Endodermal cell (in vitro differentiated cells): ENCODE measurements around the gene PCGF3. TPM values are rescaled to one million over a fixed set of nuclear protein-coding genes. Genes with fewer than 3 reads are reported as not detected.

Experiments used
- DNase-seq: peaks from one replicate; pipeline ENCODE4 v3.0.0-alpha.2; 2017
- H3K27ac ChIP-seq: 2 replicates; pipeline ENCODE4 v1.5.1; 2013; ENCODE audit warnings: mild to moderate bottlenecking, low read depth, low read length, moderate library complexity
- H3K27me3 ChIP-seq: 2 replicates; pipeline ENCODE4 v1.6.1; 2013; ENCODE audit warnings: mild to moderate bottlenecking, low read length, moderate library complexity; ENCODE audit not compliant: insufficient read depth, control insufficient read depth, poor library complexity, severe bottlenecking
- H3K36me3 ChIP-seq: 2 replicates; pipeline ENCODE4 v1.7.0; 2013; ENCODE audit warnings: mild to moderate bottlenecking, low read length, moderate library complexity; ENCODE audit not compliant: control insufficient read depth, insufficient read depth
- H3K4me1 ChIP-seq: one replicate; pipeline ENCODE4 v1.7.0; 2013; ENCODE audit warnings: low read length; ENCODE audit not compliant: control insufficient read depth, insufficient read depth
- H3K4me3 ChIP-seq: 2 replicates; pipeline ENCODE4 v1.5.1; 2013; ENCODE audit warnings: mild to moderate bottlenecking, low read length, moderate library complexity
- H3K9ac ChIP-seq: 2 replicates; pipeline ENCODE4 v1.6.1; 2013; ENCODE audit warnings: mild to moderate bottlenecking, low read length, moderate library complexity; ENCODE audit not compliant: poor library complexity, severe bottlenecking; ENCODE audit errors: extremely low read depth
- H3K9me3 ChIP-seq: 2 replicates; pipeline ENCODE4 v1.6.1; 2013; ENCODE audit warnings: mild to moderate bottlenecking, low read length, moderate library complexity; ENCODE audit not compliant: control insufficient read depth
- H3K27ac Mint-ChIP-seq: 2 replicates; pipeline ENCODE4 v1.8.0; 2020; ENCODE audit warnings: mixed read lengths
- H3K27me3 Mint-ChIP-seq: 2 replicates; pipeline ENCODE4 v1.8.0; 2021; ENCODE audit warnings: mild to moderate bottlenecking, mixed read lengths; ENCODE audit not compliant: insufficient read depth
- H3K36me3 Mint-ChIP-seq: 2 replicates; pipeline ENCODE4 v1.8.0; 2020; ENCODE audit warnings: low read depth, mixed read lengths
- H3K4me1 Mint-ChIP-seq: 2 replicates; pipeline ENCODE4 v1.8.0; 2020; ENCODE audit warnings: mixed read lengths
- H3K4me3 Mint-ChIP-seq: 2 replicates; pipeline ENCODE4 v1.8.0; 2020; ENCODE audit warnings: mild to moderate bottlenecking, moderate library complexity, mixed read lengths
- H3K9me3 Mint-ChIP-seq: 2 replicates; pipeline ENCODE4 v1.8.0; 2020; ENCODE audit warnings: mild to moderate bottlenecking, mixed read lengths
- WGBS, 2 experiments: methylation state at CpG; one replicate each; pipeline versions ENCODE4 v1.1.5 to v1.1.7; 2013; ENCODE audit warnings: missing lambda C conversion rate in 2 of 2, mixed read lengths in 1 of 2; ENCODE audit not compliant: insufficient coverage in 1 of 2, insufficient read length in 1 of 2; 5-methylcytosine and 5-hydroxymethylcytosine counted together
- total RNA-seq, 2 donors: library from RNA; stranded (reverse); fragmentation: NEBNext Ultra II Directional in 1 of 2; extraction: Animal tissue kit (Norgen Biotek cat#: 25700) in 1 of 2; gene quantifications; 2 replicates in 1 of 2; 3 replicates in 1 of 2; pipeline ENCODE4 v1.2.1, GENCODE V29; 2021
- TF ChIP-seq, protein P1 (sequence below): fragments of 200-600 bp; sonication (generic); conservative IDR thresholded peaks from 2 replicates; pipeline ENCODE4 v1.5.0; 2021; ENCODE audit warnings: antibody characterized with exemption, mild to moderate bottlenecking

Gene PCGF3
- total RNA-seq, 2 donors from 2014 or later = 53.1 to 64.0 TPM

DNA sequence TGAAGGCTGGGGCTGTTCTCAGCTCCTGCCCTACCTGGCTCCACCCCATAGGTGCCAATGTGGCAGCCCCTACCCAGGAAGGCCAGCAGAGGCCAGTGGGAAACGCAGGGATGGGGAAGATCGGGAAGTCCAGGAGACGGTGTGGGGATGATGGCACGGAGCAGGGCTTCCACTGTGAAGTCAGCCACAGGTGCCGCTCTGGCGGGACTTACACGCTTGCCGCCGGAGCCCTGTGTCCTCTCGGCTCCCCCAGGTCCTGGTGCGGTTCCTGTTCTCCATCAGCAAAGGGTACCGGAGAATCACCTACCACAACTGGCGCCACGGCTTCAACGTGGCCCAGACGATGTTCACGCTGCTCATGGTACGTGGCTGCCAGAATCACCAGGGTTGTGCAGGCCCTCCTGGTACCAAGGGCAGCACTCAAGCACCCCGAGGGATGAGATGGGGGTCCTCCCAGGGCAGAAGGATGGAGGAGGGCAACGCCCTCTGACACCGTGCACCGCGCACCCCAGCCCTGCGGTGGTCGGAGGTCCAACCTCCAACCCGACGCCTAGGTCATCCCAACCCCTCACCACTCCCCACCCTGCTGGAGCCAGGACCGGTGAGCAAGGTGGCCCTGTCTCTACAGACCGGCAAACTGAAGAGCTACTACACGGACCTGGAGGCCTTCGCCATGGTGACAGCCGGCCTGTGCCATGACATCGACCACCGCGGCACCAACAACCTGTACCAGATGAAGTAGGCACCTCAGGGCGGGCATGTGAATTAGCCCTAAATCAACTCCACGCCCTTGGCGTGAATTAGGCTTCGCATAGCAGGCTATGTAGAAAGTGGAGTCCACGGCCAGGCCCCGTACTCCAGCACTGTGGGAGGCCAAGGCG lies 43.5 kb upstream of the PCGF3 start:
- Histone ChIP-seq H3K9ac (no peak overlapping the region), H3K4me3 (no peak overlapping the region), H3K9me3 (no peaks in the 10 kb centered on the region), H3K36me3 (no peaks in the 10 kb centered on the region), H3K27ac (no peak overlapping the region), H3K27me3 (no peaks in the 10 kb centered on the region), H3K4me1 (no peaks in the 10 kb centered on the region)
- Mint-ChIP-seq H3K27me3 (no peaks in the 10 kb centered on the region), H3K4me1 (no peaks in the 10 kb centered on the region), H3K27ac (no peak overlapping the region), H3K36me3 (peaks cover 7% of the 10 kb centered on the region), H3K4me3 (peak overlapping the region; percentile 66), H3K9me3 (no peaks in the 10 kb centered on the region)
- TF ChIP-seq, protein P1, sequence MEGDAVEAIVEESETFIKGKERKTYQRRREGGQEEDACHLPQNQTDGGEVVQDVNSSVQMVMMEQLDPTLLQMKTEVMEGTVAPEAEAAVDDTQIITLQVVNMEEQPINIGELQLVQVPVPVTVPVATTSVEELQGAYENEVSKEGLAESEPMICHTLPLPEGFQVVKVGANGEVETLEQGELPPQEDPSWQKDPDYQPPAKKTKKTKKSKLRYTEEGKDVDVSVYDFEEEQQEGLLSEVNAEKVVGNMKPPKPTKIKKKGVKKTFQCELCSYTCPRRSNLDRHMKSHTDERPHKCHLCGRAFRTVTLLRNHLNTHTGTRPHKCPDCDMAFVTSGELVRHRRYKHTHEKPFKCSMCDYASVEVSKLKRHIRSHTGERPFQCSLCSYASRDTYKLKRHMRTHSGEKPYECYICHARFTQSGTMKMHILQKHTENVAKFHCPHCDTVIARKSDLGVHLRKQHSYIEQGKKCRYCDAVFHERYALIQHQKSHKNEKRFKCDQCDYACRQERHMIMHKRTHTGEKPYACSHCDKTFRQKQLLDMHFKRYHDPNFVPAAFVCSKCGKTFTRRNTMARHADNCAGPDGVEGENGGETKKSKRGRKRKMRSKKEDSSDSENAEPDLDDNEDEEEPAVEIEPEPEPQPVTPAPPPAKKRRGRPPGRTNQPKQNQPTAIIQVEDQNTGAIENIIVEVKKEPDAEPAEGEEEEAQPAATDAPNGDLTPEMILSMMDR = no peak
- WGBS, 2 experiments = 95 to 97% methylated on average over 32 to 42 of the region's 42 CpGs
- no peak for DNase-seq

DNA sequence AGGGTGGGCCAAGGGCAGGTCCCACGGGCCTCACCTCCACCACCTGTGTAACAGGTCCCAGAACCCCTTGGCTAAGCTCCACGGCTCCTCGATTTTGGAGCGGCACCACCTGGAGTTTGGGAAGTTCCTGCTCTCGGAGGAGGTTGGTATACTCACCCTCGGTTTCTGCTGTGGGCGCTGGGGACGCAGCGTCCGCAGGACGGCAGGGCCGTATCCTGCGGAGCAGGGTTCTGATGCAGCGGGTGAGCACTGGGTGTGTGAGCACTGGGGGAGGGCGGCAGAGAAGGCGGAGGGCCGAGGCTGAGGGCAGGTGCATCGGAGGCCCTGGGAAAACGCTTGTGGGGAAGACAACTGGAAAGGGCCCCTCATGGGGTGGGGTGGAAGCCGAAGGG lies 42.6 kb upstream of the PCGF3 start:
- no peak for DNase-seq
- Histone ChIP-seq H3K27ac (no peak overlapping the region), H3K4me1 (no peaks in the 10 kb centered on the region), H3K9me3 (no peaks in the 10 kb centered on the region), H3K27me3 (no peaks in the 10 kb centered on the region), H3K4me3 (peak overlapping the region; percentile 70), H3K36me3 (no peaks in the 10 kb centered on the region), H3K9ac (no peak overlapping the region)
- Mint-ChIP-seq H3K4me1 (no peaks in the 10 kb centered on the region), H3K9me3 (no peaks in the 10 kb centered on the region), H3K4me3 (peak overlapping the region; percentile 66), H3K27me3 (no peaks in the 10 kb centered on the region), H3K27ac (no peak overlapping the region), H3K36me3 (peaks cover 7% of the 10 kb centered on the region)
- TF ChIP-seq, protein P1 = no peak
- WGBS, 2 experiments = 92 to 96% methylated on average over 12 to 20 of the region's 20 CpGs

DNA sequence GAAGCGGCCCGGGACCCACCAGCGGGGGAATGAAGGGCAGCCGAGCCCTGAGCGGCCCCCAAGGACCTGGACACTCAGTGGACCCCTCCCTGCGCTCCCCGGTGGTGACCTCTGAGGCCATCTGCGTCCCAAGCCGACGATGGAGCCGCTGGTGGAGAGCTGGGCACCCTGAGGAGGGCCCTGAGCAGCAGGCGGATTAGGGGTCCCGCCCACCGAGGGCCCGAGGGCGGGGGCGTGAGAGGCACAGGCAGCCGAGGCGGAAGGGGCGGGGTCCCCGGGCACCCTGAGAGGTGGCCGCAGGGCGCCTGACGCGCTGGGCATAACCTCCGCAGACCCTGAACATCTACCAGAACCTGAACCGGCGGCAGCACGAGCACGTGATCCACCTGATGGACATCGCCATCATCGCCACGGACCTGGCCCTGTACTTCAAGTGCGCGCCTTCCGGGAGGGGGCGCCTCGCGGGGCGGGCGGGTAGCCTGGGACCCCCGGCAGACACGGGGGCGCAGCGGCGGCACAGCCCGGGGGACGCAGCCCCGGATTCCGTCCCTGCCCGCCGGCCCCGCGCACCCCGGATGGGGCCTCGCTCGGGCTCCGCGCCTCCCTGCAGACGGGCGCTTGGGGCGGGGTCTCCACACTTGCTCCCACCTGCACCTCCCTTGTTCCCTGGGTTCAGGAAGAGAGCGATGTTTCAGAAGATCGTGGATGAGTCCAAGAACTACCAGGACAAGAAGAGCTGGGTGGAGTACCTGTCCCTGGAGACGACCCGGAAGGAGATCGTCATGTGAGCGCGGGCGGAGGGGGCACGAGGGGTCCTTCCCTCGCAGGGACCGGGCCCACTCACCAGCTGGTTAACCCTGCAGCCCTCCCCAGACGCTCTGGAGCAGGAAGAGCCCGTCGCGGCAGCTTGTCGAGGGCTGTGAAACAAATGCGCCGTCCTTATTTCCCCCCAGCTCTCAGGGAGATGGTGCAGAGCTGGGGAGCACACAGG lies 41.9 kb upstream of the PCGF3 start:
- TF ChIP-seq, protein P1 = peak; percentile 41
- H3K4me1 Mint-ChIP-seq = no peaks in the 10 kb centered on the region
- H3K36me3 Mint-ChIP-seq = peaks cover 7% of the 10 kb centered on the region
- peak overlapping the region; percentile 66 for H3K4me3 Mint-ChIP-seq
- peak; percentile 89 for DNase-seq
- Histone ChIP-seq H3K9ac (no peak overlapping the region), H3K36me3 (no peaks in the 10 kb centered on the region), H3K27me3 (no peaks in the 10 kb centered on the region), H3K27ac (no peak overlapping the region), H3K9me3 (no peaks in the 10 kb centered on the region), H3K4me3 (peak overlapping the region; percentile 70), H3K4me1 (no peaks in the 10 kb centered on the region)
- H3K27me3 Mint-ChIP-seq = no peaks in the 10 kb centered on the region
- no peaks in the 10 kb centered on the region for H3K9me3 Mint-ChIP-seq
- no peak overlapping the region for H3K27ac Mint-ChIP-seq
- WGBS, 2 experiments = 51 to 60% methylated on average over 38 to 80 of the region's 80 CpGs
